K562 (cell line): ENCODE measurements around the gene PRKACA. TPM values are rescaled to one million over a fixed set of nuclear protein-coding genes. Genes with fewer than 3 reads are reported as not detected.

ENCODE experiments used
- MEF2A ChIP-seq: IDR thresholded peaks from 2 replicates; pipeline ENCODE4 v1.6.1; 2011; ENCODE audit warnings: low read depth, mild to moderate bottlenecking, low read length, moderate library complexity; ENCODE audit not compliant: control insufficient read depth
- RFX1 ChIP-seq: fragments of 450-650 bp; IDR thresholded peaks from 2 replicates; pipeline ENCODE4 v1.6.1; 2016; ENCODE audit warnings: mild to moderate bottlenecking, moderate library complexity
- TBP ChIP-seq: optimal IDR thresholded peaks from 2 replicates; pipeline ENCODE3; 2011; ENCODE audit warnings: low read depth, low read length, improper control_type of control experiment
- ZNF239 ChIP-seq: fragments of 250-450 bp; sonication (Bioruptor Pico); IDR thresholded peaks from 2 replicates; pipeline ENCODE4 v1.4.0; 2020; ENCODE audit warnings: mild to moderate bottlenecking
- polyA plus RNA-seq, 8 experiments: library from polyadenylated mRNA; depleted of rRNA in 4 of 8; stranded (reverse) in 5 of 8; unstranded in 3 of 8; fragments of >200 nt; fragmentation: Nextera tagmentation in 2 of 8; fragmentation: Illumina TruSeq in 1 of 8; extraction: Ambion mirVana in 2 of 8; extraction: Trizol in 1 of 8; gene quantifications; 2 replicates each; pipeline versions ENCODE4 v1.2.1 to v1.2.3, GENCODE V29; 2011 to 2014; ENCODE audit warnings: inconsistent platforms in 1 of 8, missing spikeins in 1 of 8
- total RNA-seq, 7 experiments: library from RNA; depleted of rRNA in 6 of 7; stranded (reverse); fragments of >200 nt in 6 of 7; fragmentation: Illumina TruSeq in 2 of 7; extraction: Trizol in 2 of 7; gene quantifications; 2 replicates each; pipeline versions ENCODE4 v1.2.1 to v1.2.3, GENCODE V29; 2011 to 2021; ENCODE audit warnings: low replicate concordance in 1 of 7
- TF ChIP-seq, protein P1 (sequence below): fragments of 450-650 bp; IDR thresholded peaks from 2 replicates; pipeline ENCODE4 v1.6.1; 2017; ENCODE audit warnings: mild to moderate bottlenecking, moderate library complexity
- TF ChIP-seq, protein P2 (sequence below): fragments of 450-650 bp; IDR thresholded peaks from 2 replicates; pipeline ENCODE4 v1.6.1; 2016; ENCODE audit warnings: low read depth, mild to moderate bottlenecking, moderate library complexity
- TF ChIP-seq, protein P3 (sequence below): fragments of 200-600 bp; sonication (generic); IDR thresholded peaks from one replicate; pipeline ENCODE4 v1.6.1; 2012; ENCODE audit warnings: mild to moderate bottlenecking, low read depth, low read length, inconsistent platforms

Gene PRKACA
- total and polyA plus RNA-seq, 9 of the 15 experiments (the other 6 are each of a cell fraction or from before 2014, with no cell fraction given): 1.2 to 63.1 (median 13.0) TPM

DNA sequence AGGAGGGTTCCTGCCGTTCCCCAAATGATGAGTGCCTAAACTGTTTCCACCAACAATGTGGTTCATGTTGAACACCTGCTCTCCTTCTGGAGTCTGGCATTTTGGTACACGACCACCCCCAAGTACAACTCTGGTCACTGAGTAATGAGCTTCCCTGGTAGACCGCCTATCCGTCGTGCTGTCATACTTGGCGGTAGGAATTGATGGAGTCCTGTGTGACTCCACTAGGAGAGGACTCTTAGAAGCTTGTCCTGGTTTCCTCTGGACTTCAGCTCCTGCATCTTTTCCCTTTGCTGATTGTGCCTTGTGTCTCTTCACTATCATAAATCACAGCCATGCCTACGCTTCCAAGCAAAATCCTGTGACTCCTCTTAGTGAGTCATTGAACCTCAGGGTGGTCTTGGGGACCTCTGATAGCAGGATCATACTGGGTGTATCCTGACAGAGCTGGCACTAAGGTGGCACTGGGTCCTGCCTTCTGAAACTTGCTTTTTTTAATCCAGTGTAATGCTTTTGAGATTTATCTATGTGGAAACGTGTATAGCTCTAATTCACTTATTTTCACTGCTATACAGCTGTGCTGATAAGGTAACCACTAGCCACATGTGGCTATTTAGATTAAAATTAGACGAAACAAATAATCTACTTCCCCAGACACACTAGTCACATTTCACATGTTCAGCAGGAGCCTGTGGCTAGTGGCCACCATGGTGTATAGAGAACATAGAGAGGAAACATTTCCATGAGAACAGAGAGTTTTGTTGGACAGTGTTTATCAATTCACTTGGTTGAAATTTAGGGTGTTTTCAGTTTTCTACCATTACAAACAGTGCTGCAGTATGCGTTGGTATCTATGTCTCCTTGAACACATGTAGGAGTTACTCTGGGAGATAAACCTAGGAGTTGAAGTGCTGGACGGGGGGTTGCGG, 25.0 kb upstream of the PRKACA start (continued):
- no peak for TF ChIP-seq MEF2A
- no peak for TF ChIP-seq RFX1
- no peak for TF ChIP-seq TBP
- no peak for TF ChIP-seq ZNF239 (CRISPR knock-in tag)
- TF ChIP-seq, protein P1, sequence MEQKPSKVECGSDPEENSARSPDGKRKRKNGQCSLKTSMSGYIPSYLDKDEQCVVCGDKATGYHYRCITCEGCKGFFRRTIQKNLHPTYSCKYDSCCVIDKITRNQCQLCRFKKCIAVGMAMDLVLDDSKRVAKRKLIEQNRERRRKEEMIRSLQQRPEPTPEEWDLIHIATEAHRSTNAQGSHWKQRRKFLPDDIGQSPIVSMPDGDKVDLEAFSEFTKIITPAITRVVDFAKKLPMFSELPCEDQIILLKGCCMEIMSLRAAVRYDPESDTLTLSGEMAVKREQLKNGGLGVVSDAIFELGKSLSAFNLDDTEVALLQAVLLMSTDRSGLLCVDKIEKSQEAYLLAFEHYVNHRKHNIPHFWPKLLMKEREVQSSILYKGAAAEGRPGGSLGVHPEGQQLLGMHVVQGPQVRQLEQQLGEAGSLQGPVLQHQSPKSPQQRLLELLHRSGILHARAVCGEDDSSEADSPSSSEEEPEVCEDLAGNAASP: no peak
- TF ChIP-seq, protein P2, sequence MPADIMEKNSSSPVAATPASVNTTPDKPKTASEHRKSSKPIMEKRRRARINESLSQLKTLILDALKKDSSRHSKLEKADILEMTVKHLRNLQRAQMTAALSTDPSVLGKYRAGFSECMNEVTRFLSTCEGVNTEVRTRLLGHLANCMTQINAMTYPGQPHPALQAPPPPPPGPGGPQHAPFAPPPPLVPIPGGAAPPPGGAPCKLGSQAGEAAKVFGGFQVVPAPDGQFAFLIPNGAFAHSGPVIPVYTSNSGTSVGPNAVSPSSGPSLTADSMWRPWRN: peak; percentile 94
- TF ChIP-seq, protein P3, sequence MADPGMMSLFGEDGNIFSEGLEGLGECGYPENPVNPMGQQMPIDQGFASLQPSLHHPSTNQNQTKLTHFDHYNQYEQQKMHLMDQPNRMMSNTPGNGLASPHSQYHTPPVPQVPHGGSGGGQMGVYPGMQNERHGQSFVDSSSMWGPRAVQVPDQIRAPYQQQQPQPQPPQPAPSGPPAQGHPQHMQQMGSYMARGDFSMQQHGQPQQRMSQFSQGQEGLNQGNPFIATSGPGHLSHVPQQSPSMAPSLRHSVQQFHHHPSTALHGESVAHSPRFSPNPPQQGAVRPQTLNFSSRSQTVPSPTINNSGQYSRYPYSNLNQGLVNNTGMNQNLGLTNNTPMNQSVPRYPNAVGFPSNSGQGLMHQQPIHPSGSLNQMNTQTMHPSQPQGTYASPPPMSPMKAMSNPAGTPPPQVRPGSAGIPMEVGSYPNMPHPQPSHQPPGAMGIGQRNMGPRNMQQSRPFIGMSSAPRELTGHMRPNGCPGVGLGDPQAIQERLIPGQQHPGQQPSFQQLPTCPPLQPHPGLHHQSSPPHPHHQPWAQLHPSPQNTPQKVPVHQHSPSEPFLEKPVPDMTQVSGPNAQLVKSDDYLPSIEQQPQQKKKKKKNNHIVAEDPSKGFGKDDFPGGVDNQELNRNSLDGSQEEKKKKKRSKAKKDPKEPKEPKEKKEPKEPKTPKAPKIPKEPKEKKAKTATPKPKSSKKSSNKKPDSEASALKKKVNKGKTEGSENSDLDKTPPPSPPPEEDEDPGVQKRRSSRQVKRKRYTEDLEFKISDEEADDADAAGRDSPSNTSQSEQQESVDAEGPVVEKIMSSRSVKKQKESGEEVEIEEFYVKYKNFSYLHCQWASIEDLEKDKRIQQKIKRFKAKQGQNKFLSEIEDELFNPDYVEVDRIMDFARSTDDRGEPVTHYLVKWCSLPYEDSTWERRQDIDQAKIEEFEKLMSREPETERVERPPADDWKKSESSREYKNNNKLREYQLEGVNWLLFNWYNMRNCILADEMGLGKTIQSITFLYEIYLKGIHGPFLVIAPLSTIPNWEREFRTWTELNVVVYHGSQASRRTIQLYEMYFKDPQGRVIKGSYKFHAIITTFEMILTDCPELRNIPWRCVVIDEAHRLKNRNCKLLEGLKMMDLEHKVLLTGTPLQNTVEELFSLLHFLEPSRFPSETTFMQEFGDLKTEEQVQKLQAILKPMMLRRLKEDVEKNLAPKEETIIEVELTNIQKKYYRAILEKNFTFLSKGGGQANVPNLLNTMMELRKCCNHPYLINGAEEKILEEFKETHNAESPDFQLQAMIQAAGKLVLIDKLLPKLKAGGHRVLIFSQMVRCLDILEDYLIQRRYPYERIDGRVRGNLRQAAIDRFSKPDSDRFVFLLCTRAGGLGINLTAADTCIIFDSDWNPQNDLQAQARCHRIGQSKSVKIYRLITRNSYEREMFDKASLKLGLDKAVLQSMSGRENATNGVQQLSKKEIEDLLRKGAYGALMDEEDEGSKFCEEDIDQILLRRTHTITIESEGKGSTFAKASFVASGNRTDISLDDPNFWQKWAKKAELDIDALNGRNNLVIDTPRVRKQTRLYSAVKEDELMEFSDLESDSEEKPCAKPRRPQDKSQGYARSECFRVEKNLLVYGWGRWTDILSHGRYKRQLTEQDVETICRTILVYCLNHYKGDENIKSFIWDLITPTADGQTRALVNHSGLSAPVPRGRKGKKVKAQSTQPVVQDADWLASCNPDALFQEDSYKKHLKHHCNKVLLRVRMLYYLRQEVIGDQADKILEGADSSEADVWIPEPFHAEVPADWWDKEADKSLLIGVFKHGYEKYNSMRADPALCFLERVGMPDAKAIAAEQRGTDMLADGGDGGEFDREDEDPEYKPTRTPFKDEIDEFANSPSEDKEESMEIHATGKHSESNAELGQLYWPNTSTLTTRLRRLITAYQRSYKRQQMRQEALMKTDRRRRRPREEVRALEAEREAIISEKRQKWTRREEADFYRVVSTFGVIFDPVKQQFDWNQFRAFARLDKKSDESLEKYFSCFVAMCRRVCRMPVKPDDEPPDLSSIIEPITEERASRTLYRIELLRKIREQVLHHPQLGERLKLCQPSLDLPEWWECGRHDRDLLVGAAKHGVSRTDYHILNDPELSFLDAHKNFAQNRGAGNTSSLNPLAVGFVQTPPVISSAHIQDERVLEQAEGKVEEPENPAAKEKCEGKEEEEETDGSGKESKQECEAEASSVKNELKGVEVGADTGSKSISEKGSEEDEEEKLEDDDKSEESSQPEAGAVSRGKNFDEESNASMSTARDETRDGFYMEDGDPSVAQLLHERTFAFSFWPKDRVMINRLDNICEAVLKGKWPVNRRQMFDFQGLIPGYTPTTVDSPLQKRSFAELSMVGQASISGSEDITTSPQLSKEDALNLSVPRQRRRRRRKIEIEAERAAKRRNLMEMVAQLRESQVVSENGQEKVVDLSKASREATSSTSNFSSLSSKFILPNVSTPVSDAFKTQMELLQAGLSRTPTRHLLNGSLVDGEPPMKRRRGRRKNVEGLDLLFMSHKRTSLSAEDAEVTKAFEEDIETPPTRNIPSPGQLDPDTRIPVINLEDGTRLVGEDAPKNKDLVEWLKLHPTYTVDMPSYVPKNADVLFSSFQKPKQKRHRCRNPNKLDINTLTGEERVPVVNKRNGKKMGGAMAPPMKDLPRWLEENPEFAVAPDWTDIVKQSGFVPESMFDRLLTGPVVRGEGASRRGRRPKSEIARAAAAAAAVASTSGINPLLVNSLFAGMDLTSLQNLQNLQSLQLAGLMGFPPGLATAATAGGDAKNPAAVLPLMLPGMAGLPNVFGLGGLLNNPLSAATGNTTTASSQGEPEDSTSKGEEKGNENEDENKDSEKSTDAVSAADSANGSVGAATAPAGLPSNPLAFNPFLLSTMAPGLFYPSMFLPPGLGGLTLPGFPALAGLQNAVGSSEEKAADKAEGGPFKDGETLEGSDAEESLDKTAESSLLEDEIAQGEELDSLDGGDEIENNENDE: no peak
